Measurements from ENCODE around the gene RTN4. TPM values are rescaled to one million over a fixed set of nuclear protein-coding genes. Genes with fewer than 3 reads are reported as not detected.

RTN4 gene
- total RNA-seq, 1 donor, result 355 TPM

DNA sequence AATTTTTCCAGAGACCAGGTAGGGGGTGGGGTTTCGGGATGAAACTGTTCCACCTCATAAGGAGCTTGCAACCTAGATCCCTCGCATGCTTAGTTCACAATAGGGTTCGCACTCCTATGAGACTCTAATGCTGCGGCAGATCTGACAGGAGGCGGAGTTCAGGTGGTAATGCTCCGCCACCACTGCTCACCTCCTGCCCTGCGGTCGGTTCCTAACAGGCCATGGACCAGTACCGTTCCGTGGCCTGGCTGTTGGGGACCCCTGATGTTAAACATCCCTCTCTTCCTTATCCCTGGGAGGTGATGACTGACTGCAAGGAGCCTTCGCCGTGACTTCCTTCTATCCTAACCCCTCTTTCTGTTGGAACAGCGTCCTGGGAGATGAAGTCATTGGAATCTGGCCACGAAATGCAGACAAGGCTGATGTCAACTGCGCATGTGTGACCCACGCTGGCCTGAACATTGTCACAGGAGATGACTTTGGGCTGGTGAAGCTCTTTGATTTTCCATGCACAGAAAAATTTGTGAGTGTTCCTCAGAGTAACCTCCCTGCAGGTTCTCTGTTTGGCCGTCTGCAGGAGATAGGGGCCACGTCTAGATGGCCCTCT lies 82.4 kb downstream of the RTN4 start:
- Histone ChIP-seq H3K4me2 (ENCODE audit: insufficient read depth, low read length) (no peak overlapping the region), H3K4me3 (ENCODE audit: insufficient read depth, low read length) (no peak overlapping the region), H3K27ac (ENCODE audit: low read depth, low read length) (no peak overlapping the region), H3K79me2 (ENCODE audit: insufficient read depth, low read length) (peaks cover 51% of the 10 kb centered on the region), H3K36me3 (ENCODE audit: insufficient read depth, low read length) (peaks cover 41% of the 10 kb centered on the region), H3K27me3 (ENCODE audit: insufficient read depth, low read length) (no peaks in the 10 kb centered on the region), H2AFZ (ENCODE audit: low read length) (no peak overlapping the region), H3K4me1 (ENCODE audit: insufficient read depth, low read length) (peaks cover 10% of the 10 kb centered on the region), H4K20me1 (ENCODE audit: insufficient read depth, low read length) (peaks cover 29% of the 10 kb centered on the region), H3K9me3 (ENCODE audit: low read depth, low read length) (no peaks in the 10 kb centered on the region)
- TF ChIP-seq, protein P1, sequence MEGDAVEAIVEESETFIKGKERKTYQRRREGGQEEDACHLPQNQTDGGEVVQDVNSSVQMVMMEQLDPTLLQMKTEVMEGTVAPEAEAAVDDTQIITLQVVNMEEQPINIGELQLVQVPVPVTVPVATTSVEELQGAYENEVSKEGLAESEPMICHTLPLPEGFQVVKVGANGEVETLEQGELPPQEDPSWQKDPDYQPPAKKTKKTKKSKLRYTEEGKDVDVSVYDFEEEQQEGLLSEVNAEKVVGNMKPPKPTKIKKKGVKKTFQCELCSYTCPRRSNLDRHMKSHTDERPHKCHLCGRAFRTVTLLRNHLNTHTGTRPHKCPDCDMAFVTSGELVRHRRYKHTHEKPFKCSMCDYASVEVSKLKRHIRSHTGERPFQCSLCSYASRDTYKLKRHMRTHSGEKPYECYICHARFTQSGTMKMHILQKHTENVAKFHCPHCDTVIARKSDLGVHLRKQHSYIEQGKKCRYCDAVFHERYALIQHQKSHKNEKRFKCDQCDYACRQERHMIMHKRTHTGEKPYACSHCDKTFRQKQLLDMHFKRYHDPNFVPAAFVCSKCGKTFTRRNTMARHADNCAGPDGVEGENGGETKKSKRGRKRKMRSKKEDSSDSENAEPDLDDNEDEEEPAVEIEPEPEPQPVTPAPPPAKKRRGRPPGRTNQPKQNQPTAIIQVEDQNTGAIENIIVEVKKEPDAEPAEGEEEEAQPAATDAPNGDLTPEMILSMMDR (IDR thresholded peaks at IDR 0.05; ENCODE audit: extremely low read depth, low read depth, low read length), result no peak
- no peak for DNase-seq (ENCODE audit: insufficient read length, low spot score, missing footprints)

- Histone ChIP-seq H3K36me3 (ENCODE audit: insufficient read depth, low read length) (peaks cover 41% of the 10 kb centered on the region), H3K4me3 (ENCODE audit: insufficient read depth, low read length) (no peak overlapping the region), H3K4me2 (ENCODE audit: insufficient read depth, low read length) (no peak overlapping the region), H3K4me1 (ENCODE audit: insufficient read depth, low read length) (peaks cover 10% of the 10 kb centered on the region), H2AFZ (ENCODE audit: low read length) (no peak overlapping the region), H4K20me1 (ENCODE audit: insufficient read depth, low read length) (peaks cover 25% of the 10 kb centered on the region), H3K27ac (ENCODE audit: low read depth, low read length) (no peak overlapping the region), H3K9me3 (ENCODE audit: low read depth, low read length) (no peaks in the 10 kb centered on the region), H3K79me2 (ENCODE audit: insufficient read depth, low read length) (peaks cover 45% of the 10 kb centered on the region), H3K27me3 (ENCODE audit: insufficient read depth, low read length) (no peaks in the 10 kb centered on the region)
- no peak for DNase-seq (ENCODE audit: insufficient read length, low spot score, missing footprints)
- TF ChIP-seq, protein P1 (IDR thresholded peaks at IDR 0.05; ENCODE audit: extremely low read depth, low read depth, low read length), result no peak
Measured at GRCh38 chr2:54967269-54967668, 83.0 kb downstream of the RTN4 start.

GRCh38 chr2:54966837-54967236 lies 83.4 kb downstream of the RTN4 start:
- Histone ChIP-seq H3K79me2 (ENCODE audit: insufficient read depth, low read length) (peaks cover 40% of the 10 kb centered on the region), H3K4me3 (ENCODE audit: insufficient read depth, low read length) (no peak overlapping the region), H4K20me1 (ENCODE audit: insufficient read depth, low read length) (peaks cover 22% of the 10 kb centered on the region), H3K4me1 (ENCODE audit: insufficient read depth, low read length) (peaks cover 10% of the 10 kb centered on the region), H3K36me3 (ENCODE audit: insufficient read depth, low read length) (peaks cover 38% of the 10 kb centered on the region), H3K4me2 (ENCODE audit: insufficient read depth, low read length) (no peak overlapping the region), H2AFZ (ENCODE audit: low read length) (no peak overlapping the region), H3K27ac (ENCODE audit: low read depth, low read length) (no peak overlapping the region), H3K9me3 (ENCODE audit: low read depth, low read length) (no peaks in the 10 kb centered on the region), H3K27me3 (ENCODE audit: insufficient read depth, low read length) (no peaks in the 10 kb centered on the region)
- TF ChIP-seq, protein P1 (IDR thresholded peaks at IDR 0.05; ENCODE audit: extremely low read depth, low read depth, low read length), result no peak
- no peak for DNase-seq (ENCODE audit: insufficient read length, low spot score, missing footprints)

DNA sequence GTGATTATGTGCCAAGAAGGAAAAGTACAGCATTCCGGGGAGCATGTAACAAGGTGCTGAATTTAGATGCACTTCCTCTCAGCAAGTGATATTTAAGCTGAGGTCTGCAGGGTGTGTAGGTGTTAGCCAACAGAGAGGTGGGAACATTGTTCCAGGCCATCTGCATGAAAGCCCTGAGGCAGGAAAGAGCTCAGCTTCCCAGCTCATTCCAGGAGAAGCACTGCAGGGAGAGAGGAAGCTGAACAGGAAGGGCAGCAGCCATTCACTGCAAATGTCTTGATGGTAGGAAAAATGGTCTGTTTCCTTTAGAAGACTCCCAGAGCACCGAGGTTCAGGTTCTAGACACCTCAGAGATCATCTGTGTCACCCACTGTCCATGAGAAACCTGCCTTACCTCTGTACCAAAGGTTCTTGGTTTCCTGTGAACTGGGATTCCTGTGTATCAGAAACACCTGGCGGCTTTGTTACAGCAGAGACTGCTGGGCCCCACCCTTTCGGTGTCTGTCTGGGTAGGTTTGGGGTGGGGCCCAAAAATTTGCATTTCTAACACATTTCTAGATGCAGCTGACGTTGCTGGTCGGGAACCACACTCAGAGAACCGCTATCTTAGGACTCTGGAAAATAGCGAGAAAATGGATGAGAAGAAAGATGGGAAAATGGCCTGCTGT lies 84.0 kb downstream of the RTN4 start:
- no peaks in the 10 kb centered on the region for H3K9me3 ChIP-seq (ENCODE audit: low read depth, low read length)
- DNase-seq (ENCODE audit: insufficient read length, low spot score, missing footprints), result no peak
- H3K36me3 ChIP-seq (ENCODE audit: insufficient read depth, low read length), result peaks cover 33% of the 10 kb centered on the region
- H3K4me1 ChIP-seq (ENCODE audit: insufficient read depth, low read length), result peaks cover 10% of the 10 kb centered on the region
- no peak overlapping the region for H3K27ac ChIP-seq (ENCODE audit: low read depth, low read length)
- no peaks in the 10 kb centered on the region for H3K27me3 ChIP-seq (ENCODE audit: insufficient read depth, low read length)
- TF ChIP-seq, protein P1 (IDR thresholded peaks at IDR 0.05; ENCODE audit: extremely low read depth, low read depth, low read length), result no peak
- H3K4me2 ChIP-seq (ENCODE audit: insufficient read depth, low read length), result no peak overlapping the region
- H2AFZ ChIP-seq (ENCODE audit: low read length), result no peak overlapping the region
- peaks cover 21% of the 10 kb centered on the region for H4K20me1 ChIP-seq (ENCODE audit: insufficient read depth, low read length)
- H3K79me2 ChIP-seq (ENCODE audit: insufficient read depth, low read length), result peaks cover 35% of the 10 kb centered on the region
- no peak overlapping the region for H3K4me3 ChIP-seq (ENCODE audit: insufficient read depth, low read length)

Measured in osteoblast (primary cell).